IMR-90 (cell line): ENCODE measurements around the gene FBXW7. TPM values are rescaled to one million over a fixed set of nuclear protein-coding genes. Genes with fewer than 3 reads are reported as not detected.

Experiments used
- ATAC-seq: fragments of 200-7000 bp; cut with Tn5 transposase; 2 replicates; pipeline ENCODE4 v1.9.1; 2020; ENCODE audit warnings: low read depth, mild to moderate bottlenecking, moderate library complexity
- BruUV-seq: library from RNA; stranded (reverse); fragments of 400-500 nt; replicated peaks from 2 replicates; lab custom pipeline; 2021; lab: Mats Ljungman, UMichigan
- CTCF ChIA-PET: fragments of 300-600 bp; formaldehyde crosslinking; extraction: SDS; loops from one replicate; lab custom pipeline; 2021; ENCODE audit warnings: antibody characterized with exemption; lab: Yijun Ruan, JAX
- POLR2A ChIA-PET: fragments of 300-600 bp; sonication (Branson Sonifier 250); formaldehyde crosslinking; loops from one replicate; lab custom pipeline; 2022; ENCODE audit warnings: antibody characterized with exemption; ENCODE audit not compliant: unreplicated experiment; lab: Charles Lee
- DNase-seq: peaks from one replicate; pipeline ENCODE4 v3.0.0; 2013
- H2AFZ ChIP-seq: replicated peaks from 2 replicates; pipeline ENCODE3; 2013; ENCODE audit warnings: low read length, mild to moderate bottlenecking; ENCODE audit not compliant: poor library complexity
- H2AK5ac ChIP-seq: 2 replicates; pipeline ENCODE4 v1.6.1; 2013; ENCODE audit warnings: low read depth, low read length, inconsistent platforms
- H2AK9ac ChIP-seq: replicated peaks from 2 replicates; pipeline ENCODE3; 2013; ENCODE audit warnings: mild to moderate bottlenecking, low read depth, low read length, moderate library complexity; ENCODE audit not compliant: poor library complexity
- H2BK120ac ChIP-seq: 2 replicates; pipeline ENCODE4 v1.6.1; 2013; ENCODE audit warnings: low read depth, low read length, inconsistent platforms
- H2BK15ac ChIP-seq: 3 replicates; pipeline ENCODE4 v1.6.1; 2013; ENCODE audit warnings: low read depth, low read length, inconsistent platforms
- H2BK20ac ChIP-seq: 2 replicates; pipeline ENCODE4 v1.6.1; 2013; ENCODE audit warnings: low read depth, mild to moderate bottlenecking, inconsistent platforms, low read length, moderate library complexity
- H2BK5ac ChIP-seq: 2 replicates; pipeline ENCODE4 v1.6.1; 2013; ENCODE audit warnings: mild to moderate bottlenecking, low read depth, low read length, inconsistent platforms; ENCODE audit not compliant: poor library complexity, severe bottlenecking
- H3K14ac ChIP-seq: replicated peaks from 2 replicates; pipeline ENCODE4 v1.6.1; 2013; ENCODE audit warnings: low read depth, low read length, inconsistent platforms
- H3K18ac ChIP-seq: 2 replicates; pipeline ENCODE4 v1.6.1; 2013; ENCODE audit warnings: low read depth, low read length, control low read depth
- H3K23ac ChIP-seq: 2 replicates; pipeline ENCODE4 v1.6.1; 2013; ENCODE audit warnings: low read depth, low read length, inconsistent platforms
- H3K27ac ChIP-seq: 2 replicates; pipeline ENCODE4 v1.5.1; 2013; ENCODE audit warnings: mild to moderate bottlenecking, control low read depth, low read length; ENCODE audit not compliant: insufficient read depth
- H3K27me3 ChIP-seq: 2 replicates; pipeline ENCODE4 v1.6.1; 2013; ENCODE audit warnings: low read length; ENCODE audit not compliant: control insufficient read depth, insufficient read depth
- H3K36me3 ChIP-seq: 2 replicates; pipeline ENCODE4 v1.6.1; 2013; ENCODE audit warnings: low read length, mixed read lengths; ENCODE audit not compliant: control insufficient read depth, insufficient read depth
- H3K4ac ChIP-seq: 2 replicates; pipeline ENCODE4 v1.6.1; 2013; ENCODE audit warnings: low read depth, low read length, inconsistent platforms
- H3K4me1 ChIP-seq: 2 replicates; pipeline ENCODE4 v1.6.1; 2013; ENCODE audit warnings: low read length, mixed read lengths; ENCODE audit not compliant: control insufficient read depth, insufficient read depth
- H3K4me2 ChIP-seq: 2 replicates; pipeline ENCODE4 v1.6.1; 2013; ENCODE audit warnings: low read depth, mild to moderate bottlenecking, control low read depth, low read length, moderate library complexity
- H3K4me3 ChIP-seq: 2 replicates; pipeline ENCODE4 v1.5.1; 2013; ENCODE audit warnings: low read depth, mild to moderate bottlenecking, control low read depth, low read length, moderate library complexity; ENCODE audit not compliant: insufficient read depth
- H3K56ac ChIP-seq: 2 replicates; pipeline ENCODE4 v1.6.1; 2013; ENCODE audit warnings: low read length, inconsistent platforms; ENCODE audit not compliant: insufficient read depth; ENCODE audit errors: extremely low read depth
- H3K79me1 ChIP-seq, 2 experiments: 2 replicates each; pipeline ENCODE4 v1.6.1; 2013; ENCODE audit warnings: low read length in 2 of 2, inconsistent platforms in 1 of 2, low read depth in 1 of 2
- H3K9ac ChIP-seq: 2 replicates; pipeline ENCODE4 v1.6.1; 2013; ENCODE audit warnings: low read depth, low read length, control low read depth
- H3K9me1 ChIP-seq: 2 replicates; pipeline ENCODE4 v1.6.1; 2013; ENCODE audit warnings: low read length, inconsistent platforms; ENCODE audit not compliant: insufficient read depth
- H3K9me3 ChIP-seq: 2 replicates; pipeline ENCODE4 v1.6.1; 2013; ENCODE audit warnings: low read length; ENCODE audit not compliant: control insufficient read depth, insufficient read depth
- H4K20me1 ChIP-seq: 2 replicates; pipeline ENCODE4 v1.6.1; 2013; ENCODE audit warnings: low read length, inconsistent platforms; ENCODE audit not compliant: insufficient read depth
- H4K5ac ChIP-seq: 2 replicates; pipeline ENCODE4 v1.6.1; 2013; ENCODE audit warnings: mild to moderate bottlenecking, low read depth, low read length, control low read depth
- H4K8ac ChIP-seq, 2 experiments: 2 replicates each; pipeline ENCODE4 v1.6.1; 2013; ENCODE audit warnings: low read depth in 2 of 2, low read length in 2 of 2, control low read depth in 1 of 2, inconsistent platforms in 1 of 2
- H4K91ac ChIP-seq: 2 replicates; pipeline ENCODE4 v1.6.1; 2013; ENCODE audit warnings: low read depth, low read length, inconsistent platforms; ENCODE audit not compliant: insufficient read depth
- BHLHE40 ChIP-seq: fragments of 150-350 bp; IDR thresholded peaks from 2 replicates; pipeline ENCODE4 v1.6.1; 2016; ENCODE audit warnings: mild to moderate bottlenecking, low read depth, low read length
- CEBPB ChIP-seq: IDR thresholded peaks from 2 replicates; pipeline ENCODE4 v1.6.1; 2012; ENCODE audit warnings: low read depth, low read length, improper control_type of control experiment
- CHD1 ChIP-seq: IDR thresholded peaks from 2 replicates; pipeline ENCODE4 v1.6.1; 2012; ENCODE audit warnings: low read depth, low read length, improper control_type of control experiment
- FOS ChIP-seq: fragments of 150-350 bp; IDR thresholded peaks from 2 replicates; pipeline ENCODE4 v1.6.1; 2016; ENCODE audit warnings: low read depth, low read length
- MAFK ChIP-seq: IDR thresholded peaks from 2 replicates; pipeline ENCODE4 v1.6.1; 2012; ENCODE audit warnings: low read depth, low read length, improper control_type of control experiment
- MAZ ChIP-seq: IDR thresholded peaks from 2 replicates; pipeline ENCODE4 v1.6.1; 2012; ENCODE audit warnings: low read depth, mild to moderate bottlenecking, low read length, improper control_type of control experiment, moderate library complexity, borderline replicate concordance
- MXI1 ChIP-seq: IDR thresholded peaks from 2 replicates; pipeline ENCODE4 v1.6.1; 2012; ENCODE audit warnings: low read depth, mild to moderate bottlenecking, low read length, moderate library complexity, borderline replicate concordance
- NFE2L2 ChIP-seq: fragments of 150-350 bp; IDR thresholded peaks from 2 replicates; pipeline ENCODE4 v1.6.1; 2016; ENCODE audit warnings: low read depth, mild to moderate bottlenecking, low read length
- POLR2A ChIP-seq: IDR thresholded peaks from 2 replicates; pipeline ENCODE4 v1.6.1; 2012; ENCODE audit warnings: mild to moderate bottlenecking, low read depth, low read length
- RAD21 ChIP-seq: IDR thresholded peaks from 2 replicates; pipeline ENCODE4 v1.6.1; 2012; ENCODE audit warnings: low read length, improper control_type of control experiment
- RCOR1 ChIP-seq: IDR thresholded peaks from 2 replicates; pipeline ENCODE4 v1.6.1; 2012; ENCODE audit warnings: mild to moderate bottlenecking, low read length, improper control_type of control experiment; ENCODE audit not compliant: insufficient replicate concordance
- RFX5 ChIP-seq: IDR thresholded peaks from 2 replicates; pipeline ENCODE4 v1.8.0; 2012; ENCODE audit warnings: low read depth, mild to moderate bottlenecking, low read length, moderate library complexity
- SMC3 ChIP-seq: fragments of 150-350 bp; IDR thresholded peaks from 2 replicates; pipeline ENCODE4 v1.6.1; 2016; ENCODE audit warnings: low read depth, mild to moderate bottlenecking, antibody characterized with exemption, low read length, moderate library complexity
- WGBS, 2 experiments: methylation state at CpG; one replicate each; pipeline versions ENCODE4 v1.1.5 to v1.1.7; 2013; ENCODE audit warnings: missing lambda C conversion rate in 2 of 2; ENCODE audit not compliant: insufficient read length in 1 of 2; ENCODE audit errors: extremely low coverage in 2 of 2; 5-methylcytosine and 5-hydroxymethylcytosine counted together
- dilution Hi-C: fragments of 300-500 bp; cut with HindIII; formaldehyde crosslinking; loops from one replicate; pipeline ENCODE4 v1.14.3; 2018; ENCODE audit warnings: low sequenced_read_pairs; ENCODE audit not compliant: unreplicated experiment
- in situ Hi-C: fragments of 300-500 bp; cut with MboI; formaldehyde crosslinking; loops from 3 replicates; pipeline ENCODE4 v1.14.3; 2019; ENCODE audit warnings: low sequenced_read_pairs, inconsistent platforms, mixed read lengths
- intact Hi-C: fragments of 100-400 bp; cut with micrococcal nuclease; formaldehyde crosslinking; loops from 2 replicates; pipeline ENCODE4 v1.10.0; 2022
- polyA plus RNA-seq, 3 experiments: library from polyadenylated mRNA; depleted of rRNA; stranded (reverse); fragments of >200 nt; gene quantifications; 2 replicates each; pipeline ENCODE4 v1.2.3, GENCODE V29; 2012; ENCODE audit warnings: low replicate concordance in 1 of 3
- total RNA-seq: library from RNA; depleted of rRNA; stranded (reverse); fragments of >200 nt; gene quantifications from 2 replicates; pipeline ENCODE4 v1.2.3, GENCODE V29; 2012
- TF ChIP-seq, protein P1 (sequence below): conservative IDR thresholded peaks from 2 replicates; pipeline ENCODE4 v1.5.1; 2012; ENCODE audit warnings: mild to moderate bottlenecking, low read depth, low read length, improper control_type of control experiment
- TF ChIP-seq, protein P2 (sequence below): fragments of 150-350 bp; IDR thresholded peaks from 2 replicates; pipeline ENCODE4 v1.6.1; 2017; ENCODE audit warnings: mild to moderate bottlenecking, antibody characterized with exemption, low read length, low read depth

Gene FBXW7
- total and polyA plus RNA-seq, 2 of the 4 experiments (the other 2 are of a cell fraction) = 7.2 to 27.4 TPM

DNA sequence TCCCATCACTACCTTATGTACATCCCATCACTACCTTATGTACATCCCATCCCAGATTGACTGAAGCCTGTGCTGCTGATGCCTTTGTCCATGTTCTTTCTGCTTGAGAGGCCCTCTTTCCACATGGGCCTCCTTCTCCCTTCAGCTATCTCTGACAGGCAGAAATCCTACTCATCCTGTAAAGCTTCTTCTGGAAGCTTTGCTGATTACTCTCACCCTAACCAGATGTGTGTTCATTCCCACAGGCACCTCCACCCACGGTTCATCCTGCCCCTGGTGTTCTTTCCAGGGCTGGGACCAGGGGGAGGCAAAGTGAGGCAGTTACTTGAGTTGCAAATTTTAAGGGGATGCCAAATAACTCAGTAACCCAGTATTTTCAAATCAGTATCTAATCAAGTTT is 22.5 kb upstream of the FBXW7 start:
- Histone ChIP-seq H3K9ac (no peak overlapping the region), H3K9me1 (no peaks in the 10 kb centered on the region; the same call in 1 of the 2 replicates), H3K27me3 (peaks cover 2% of the 10 kb centered on the region), H4K20me1 (no peaks in the 10 kb centered on the region), H3K4ac (no peak overlapping the region), H3K18ac (no peak overlapping the region), H3K4me3 (no peak overlapping the region), H2AK9ac (peak overlapping the region; percentile 18), H3K14ac (no peak overlapping the region), H2BK15ac (no peak overlapping the region), H3K36me3 (no peaks in the 10 kb centered on the region), H3K4me1 (no peaks in the 10 kb centered on the region), H2BK5ac (no peak overlapping the region), H3K27ac (no peak overlapping the region), H3K23ac (no peak overlapping the region), H2AK5ac (no peak overlapping the region), H2BK20ac (no peak overlapping the region), H2AFZ (no peak overlapping the region), H4K5ac (no peak overlapping the region), H3K9me3 (no peaks in the 10 kb centered on the region), H2BK120ac (no peak overlapping the region), H4K91ac (no peak overlapping the region), H3K79me1 (no peaks in the 10 kb centered on the region), H3K56ac (no peak overlapping the region), H3K4me2 (no peak overlapping the region), H4K8ac (no peak overlapping the region)
- dilution Hi-C loops (no loop called here), in situ Hi-C loops (no loop called here), intact Hi-C loops (no loop called here)
- BruUV-seq = no TSS peak
- no CpG with 5 or more reads among the region's 1 CpG for WGBS, 2 experiments
- TF ChIP-seq SMC3 = no peak
- TF ChIP-seq MXI1 = no peak
- TF ChIP-seq, protein P1, sequence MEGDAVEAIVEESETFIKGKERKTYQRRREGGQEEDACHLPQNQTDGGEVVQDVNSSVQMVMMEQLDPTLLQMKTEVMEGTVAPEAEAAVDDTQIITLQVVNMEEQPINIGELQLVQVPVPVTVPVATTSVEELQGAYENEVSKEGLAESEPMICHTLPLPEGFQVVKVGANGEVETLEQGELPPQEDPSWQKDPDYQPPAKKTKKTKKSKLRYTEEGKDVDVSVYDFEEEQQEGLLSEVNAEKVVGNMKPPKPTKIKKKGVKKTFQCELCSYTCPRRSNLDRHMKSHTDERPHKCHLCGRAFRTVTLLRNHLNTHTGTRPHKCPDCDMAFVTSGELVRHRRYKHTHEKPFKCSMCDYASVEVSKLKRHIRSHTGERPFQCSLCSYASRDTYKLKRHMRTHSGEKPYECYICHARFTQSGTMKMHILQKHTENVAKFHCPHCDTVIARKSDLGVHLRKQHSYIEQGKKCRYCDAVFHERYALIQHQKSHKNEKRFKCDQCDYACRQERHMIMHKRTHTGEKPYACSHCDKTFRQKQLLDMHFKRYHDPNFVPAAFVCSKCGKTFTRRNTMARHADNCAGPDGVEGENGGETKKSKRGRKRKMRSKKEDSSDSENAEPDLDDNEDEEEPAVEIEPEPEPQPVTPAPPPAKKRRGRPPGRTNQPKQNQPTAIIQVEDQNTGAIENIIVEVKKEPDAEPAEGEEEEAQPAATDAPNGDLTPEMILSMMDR = no peak
- no peak for TF ChIP-seq POLR2A
- no peak for TF ChIP-seq MAZ
- TF ChIP-seq FOS = no peak
- no peak for TF ChIP-seq BHLHE40
- TF ChIP-seq, protein P2, sequence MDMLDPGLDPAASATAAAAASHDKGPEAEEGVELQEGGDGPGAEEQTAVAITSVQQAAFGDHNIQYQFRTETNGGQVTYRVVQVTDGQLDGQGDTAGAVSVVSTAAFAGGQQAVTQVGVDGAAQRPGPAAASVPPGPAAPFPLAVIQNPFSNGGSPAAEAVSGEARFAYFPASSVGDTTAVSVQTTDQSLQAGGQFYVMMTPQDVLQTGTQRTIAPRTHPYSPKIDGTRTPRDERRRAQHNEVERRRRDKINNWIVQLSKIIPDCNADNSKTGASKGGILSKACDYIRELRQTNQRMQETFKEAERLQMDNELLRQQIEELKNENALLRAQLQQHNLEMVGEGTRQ = no peak
- TF ChIP-seq MAFK = no peak
- TF ChIP-seq RAD21 = no peak
- TF ChIP-seq CEBPB = no peak
- TF ChIP-seq CHD1 = no peak
- no peak for TF ChIP-seq RFX5
- no peak for TF ChIP-seq NFE2L2
- TF ChIP-seq RCOR1 = no peak
- ChIA-PET CTCF (no interaction called here), POLR2A (no interaction called here)
- no peak for DNase-seq
- ATAC-seq = no peak
